RWPE1 (cell line): ENCODE measurements around the gene MED12L.

Source experiments
- CTCF ChIA-PET: fragments of 350-600 bp; sonication (Branson Sonifier 250); formaldehyde crosslinking; extraction: SDS; loops from one replicate; lab custom pipeline; 2021; lab: Yijun Ruan, JAX
- POLR2A ChIA-PET: fragments of 400-600 bp; formaldehyde crosslinking; extraction: SDS; loops from one replicate; lab custom pipeline; 2020; ENCODE audit warnings: antibody characterized with exemption; ENCODE audit not compliant: low non-redundant PET; lab: Yijun Ruan, JAX
- DNase-seq: peaks from one replicate; pipeline ENCODE4 v3.0.0; 2012; ENCODE audit warnings: low spot score
- H3K27ac ChIP-seq: fragments of 450-650 bp; 2 replicates; pipeline ENCODE4 v1.5.1; 2017
- TF ChIP-seq, protein P1 (sequence below): fragments of 450-650 bp; conservative IDR thresholded peaks from 2 replicates; pipeline ENCODE4 v1.5.1; 2017; ENCODE audit warnings: low read depth, mild to moderate bottlenecking

Gene MED12L

DNA sequence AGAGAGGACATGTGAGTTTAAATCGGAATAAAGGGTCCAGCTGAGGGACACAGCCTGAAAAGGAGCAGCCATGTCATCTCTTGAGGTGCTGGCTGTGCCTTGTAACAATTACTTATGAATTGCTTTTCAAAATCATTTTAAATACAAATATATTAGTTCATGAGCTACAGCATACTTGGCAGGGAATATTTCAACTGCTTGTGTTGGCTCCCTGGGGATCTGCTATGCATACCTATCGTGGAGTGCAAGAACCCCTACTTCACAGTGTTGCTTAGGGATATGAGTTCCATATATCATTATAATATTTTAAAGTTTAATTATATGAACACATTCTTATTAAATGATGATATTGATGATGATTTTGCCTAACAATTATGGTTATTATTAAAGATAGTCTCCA, 212.0 kb downstream of the MED12L start:
- no peak for DNase-seq
- TF ChIP-seq, protein P1, sequence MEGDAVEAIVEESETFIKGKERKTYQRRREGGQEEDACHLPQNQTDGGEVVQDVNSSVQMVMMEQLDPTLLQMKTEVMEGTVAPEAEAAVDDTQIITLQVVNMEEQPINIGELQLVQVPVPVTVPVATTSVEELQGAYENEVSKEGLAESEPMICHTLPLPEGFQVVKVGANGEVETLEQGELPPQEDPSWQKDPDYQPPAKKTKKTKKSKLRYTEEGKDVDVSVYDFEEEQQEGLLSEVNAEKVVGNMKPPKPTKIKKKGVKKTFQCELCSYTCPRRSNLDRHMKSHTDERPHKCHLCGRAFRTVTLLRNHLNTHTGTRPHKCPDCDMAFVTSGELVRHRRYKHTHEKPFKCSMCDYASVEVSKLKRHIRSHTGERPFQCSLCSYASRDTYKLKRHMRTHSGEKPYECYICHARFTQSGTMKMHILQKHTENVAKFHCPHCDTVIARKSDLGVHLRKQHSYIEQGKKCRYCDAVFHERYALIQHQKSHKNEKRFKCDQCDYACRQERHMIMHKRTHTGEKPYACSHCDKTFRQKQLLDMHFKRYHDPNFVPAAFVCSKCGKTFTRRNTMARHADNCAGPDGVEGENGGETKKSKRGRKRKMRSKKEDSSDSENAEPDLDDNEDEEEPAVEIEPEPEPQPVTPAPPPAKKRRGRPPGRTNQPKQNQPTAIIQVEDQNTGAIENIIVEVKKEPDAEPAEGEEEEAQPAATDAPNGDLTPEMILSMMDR = no peak
- H3K27ac ChIP-seq = no peak overlapping the region
- POLR2A ChIA-PET = interaction anchor here (0.5 kb wide), 1 partner anchor 22 kb away, joined by 3 read pairs; no protein-coding TSS in a partner anchor
- CTCF ChIA-PET = no interaction called here

DNA sequence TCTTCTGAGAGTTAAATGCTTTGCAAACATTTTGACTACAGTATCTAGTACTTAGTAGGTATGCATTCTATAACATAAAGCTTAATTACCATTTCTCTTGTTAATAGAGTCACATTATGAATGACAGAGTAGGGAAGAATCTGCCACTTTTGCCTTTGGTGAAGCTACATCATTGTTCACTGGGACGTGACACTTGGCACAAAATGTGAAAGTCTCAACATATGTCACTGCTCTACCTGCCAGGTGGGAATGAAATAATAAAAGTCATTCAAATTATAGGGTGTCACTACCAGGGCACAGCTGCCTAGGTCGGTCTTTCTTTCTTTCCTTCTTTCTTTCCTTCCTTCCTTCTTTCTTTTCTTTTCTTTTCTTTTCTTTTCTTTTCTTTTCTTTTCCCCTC, 213.5 kb downstream of the MED12L start:
- TF ChIP-seq, protein P1 = no peak
- no peak for DNase-seq
- CTCF ChIA-PET = no interaction called here
- no peak overlapping the region for H3K27ac ChIP-seq
- POLR2A ChIA-PET = no interaction called here

DNA sequence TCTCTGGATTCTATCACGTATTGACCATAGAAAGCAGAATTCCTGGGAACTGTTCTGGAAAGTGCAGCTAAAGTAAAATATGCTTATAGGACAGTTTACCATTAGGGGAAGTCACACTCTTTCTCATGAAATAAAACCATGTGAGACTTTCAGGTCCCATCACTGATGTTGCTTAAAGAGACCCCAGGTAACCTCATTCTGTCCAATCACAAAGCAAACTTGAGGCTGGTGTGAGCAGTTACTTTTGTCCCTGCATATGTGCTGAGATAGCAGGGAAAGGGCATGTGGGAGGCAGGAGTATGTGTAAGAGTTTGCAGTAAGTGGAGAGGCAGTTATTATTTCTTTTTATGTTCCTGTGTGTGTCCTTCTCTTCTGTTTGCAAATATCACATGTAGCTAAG, 215.1 kb downstream of the MED12L start:
- POLR2A ChIA-PET = no interaction called here
- TF ChIP-seq, protein P1 = no peak
- no peak for DNase-seq
- CTCF ChIA-PET = interaction anchor here (0.6 kb wide), 1 partner anchor 589 kb away, joined by 3 read pairs; no protein-coding TSS in a partner anchor
- H3K27ac ChIP-seq = no peak overlapping the region

DNA sequence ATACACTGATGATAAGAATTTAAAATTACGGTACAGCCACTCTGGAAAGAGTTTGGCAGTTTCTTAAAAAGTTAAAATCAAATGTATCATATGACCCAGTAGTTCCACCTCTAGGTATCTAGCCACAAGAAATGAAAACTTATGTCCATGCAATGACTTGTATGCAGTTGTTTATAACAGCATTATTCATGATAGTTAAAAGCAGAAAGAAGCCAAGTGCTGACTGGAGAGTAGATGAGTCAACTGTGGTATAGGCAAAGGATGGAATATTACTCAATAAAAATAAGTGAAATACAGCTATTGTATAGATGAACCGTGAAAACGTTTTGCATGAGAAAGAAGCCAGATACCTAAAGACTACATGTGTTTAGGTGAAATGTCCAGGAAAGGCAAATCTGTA, 216.3 kb downstream of the MED12L start:
- POLR2A ChIA-PET = no interaction called here
- TF ChIP-seq, protein P1 = no peak
- no peak overlapping the region for H3K27ac ChIP-seq
- no peak for DNase-seq
- CTCF ChIA-PET = no interaction called here

DNA sequence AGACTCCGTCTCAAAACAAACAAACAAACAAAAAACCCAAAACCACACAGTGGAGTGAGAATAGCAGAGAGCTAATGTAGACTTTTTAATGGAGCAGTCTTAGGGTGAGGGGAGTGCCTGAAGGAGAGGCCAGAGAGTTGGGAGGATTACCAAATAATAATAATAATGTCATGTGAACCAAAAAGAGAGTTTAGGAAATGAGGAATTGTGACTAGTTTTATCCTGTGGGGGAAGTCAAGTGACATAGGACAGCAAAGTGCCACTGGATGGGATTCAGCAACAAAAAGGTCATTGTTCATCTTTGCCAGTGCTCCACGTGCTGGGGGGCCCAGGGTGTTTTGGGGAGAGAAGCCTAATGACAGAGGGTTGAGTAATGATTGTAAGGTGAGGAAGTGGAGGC, 218.3 kb downstream of the MED12L start:
- TF ChIP-seq, protein P1 = no peak

DNA sequence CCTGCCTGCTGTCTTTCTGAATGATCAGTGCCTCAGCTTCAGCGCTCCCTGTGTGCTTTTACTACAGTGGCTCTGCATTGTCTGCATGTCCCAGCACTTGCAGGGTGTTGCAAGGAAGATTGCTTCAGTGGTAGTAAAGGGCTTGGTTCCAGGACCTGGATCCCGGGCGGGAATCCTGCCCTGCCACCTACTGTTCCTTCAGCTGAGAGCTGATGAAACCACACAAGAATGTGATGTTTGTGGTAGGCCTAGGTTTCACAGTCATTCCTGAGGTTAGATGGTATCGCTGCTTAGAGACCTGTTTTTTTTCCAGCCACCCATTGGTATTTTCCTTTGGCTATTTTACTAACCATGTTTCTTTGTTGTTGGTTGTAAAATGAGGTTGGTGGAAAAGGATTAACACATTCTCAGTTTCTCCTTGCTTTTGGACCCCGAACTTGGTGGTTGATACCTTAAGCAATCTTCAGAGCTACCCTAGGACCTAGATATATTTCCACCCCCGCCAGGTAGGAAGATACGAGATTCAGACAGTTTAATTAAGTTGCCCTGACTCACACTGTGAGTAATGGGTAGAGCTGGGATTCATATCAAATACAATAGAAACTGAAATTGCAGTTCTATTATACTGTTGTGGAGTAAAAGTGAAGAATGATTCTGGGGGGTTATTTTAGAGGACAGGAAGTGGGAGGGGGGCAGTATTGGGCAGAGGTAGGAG, 219.8 kb downstream of the MED12L start:
- CTCF ChIA-PET = interaction anchor here (0.6 to 1.7 kb wide), 4 partner anchors 23 to 1730 kb away, joined by 3 to 6 read pairs (median 4); no protein-coding TSS in a partner anchor
- POLR2A ChIA-PET = interaction anchor here (0.5 kb wide), 1 partner anchor 601 kb away, joined by 3 read pairs; the partner anchor contains the start of gene ERICH6
- DNase-seq = peak; percentile 90
- TF ChIP-seq, protein P1 = peak; percentile 43
- peak overlapping the region; percentile 95 for H3K27ac ChIP-seq

More for the DNA sequence above, 218.3 kb downstream of the MED12L start:
- ChIA-PET POLR2A (no interaction called here), CTCF (interaction anchor here (0.6 to 1.7 kb wide), 6 partner anchors 16 to 1107 kb away, joined by 3 to 9 read pairs (median 4); no protein-coding TSS in a partner anchor)
- no peak for DNase-seq
- H3K27ac ChIP-seq = peak overlapping the region; percentile 95
